MM.1S (cell line): ENCODE measurements around the gene TTF2.

ENCODE experiments used
- DNase-seq: peaks from one replicate; pipeline ENCODE4 v3.0.0-alpha.2; 2015
- H2AFZ ChIP-seq: fragments of 300-600 bp; sonication (generic); 2 replicates; pipeline ENCODE4 v1.6.0; 2016; ENCODE audit warnings: antibody characterized with exemption, low read length
- H3F3A ChIP-seq: fragments of 300-600 bp; sonication (generic); 2 replicates; pipeline ENCODE4 v1.6.1; 2016; ENCODE audit warnings: mild to moderate bottlenecking, antibody characterized with exemption, low read length, moderate library complexity, mixed read lengths; ENCODE audit not compliant: insufficient read depth
- H3K27ac ChIP-seq: fragments of 300-600 bp; sonication (generic); 2 replicates; pipeline ENCODE4 v1.5.1; 2016; ENCODE audit warnings: mild to moderate bottlenecking, low read length
- H3K27me3 ChIP-seq: fragments of 300-600 bp; sonication (generic); replicated peaks from 2 replicates; pipeline ENCODE4 v1.6.0; 2016; ENCODE audit warnings: low read length; ENCODE audit not compliant: insufficient read depth
- H3K36me3 ChIP-seq: fragments of 300-600 bp; sonication (generic); replicated peaks from 2 replicates; pipeline ENCODE4 v1.6.1; 2016; ENCODE audit warnings: mild to moderate bottlenecking, low read length, mixed read lengths; ENCODE audit not compliant: insufficient read depth
- H3K4me1 ChIP-seq: fragments of 300-600 bp; sonication (generic); 2 replicates; pipeline ENCODE4 v1.6.1; 2016; ENCODE audit warnings: low read length, mixed read lengths
- H3K4me2 ChIP-seq: fragments of 300-600 bp; sonication (generic); 2 replicates; pipeline ENCODE4 v1.6.0; 2016; ENCODE audit warnings: low read depth, low read length
- H3K4me3 ChIP-seq: fragments of 300-600 bp; sonication (generic); 2 replicates; pipeline ENCODE4 v1.5.1; 2016; ENCODE audit warnings: low read length, mixed read lengths
- H3K79me2 ChIP-seq: fragments of 300-600 bp; sonication (generic); 2 replicates; pipeline ENCODE4 v1.6.1; 2016; ENCODE audit warnings: mixed run types, low read length, mixed read lengths
- H3K9ac ChIP-seq: fragments of 300-600 bp; sonication (generic); 2 replicates; pipeline ENCODE4 v1.6.1; 2016; ENCODE audit warnings: low read length, mixed read lengths
- H3K9me2 ChIP-seq: fragments of 300-600 bp; sonication (generic); replicated peaks from 2 replicates; pipeline ENCODE4 v1.6.1; 2016; ENCODE audit warnings: mild to moderate bottlenecking, low read length, mixed read lengths; ENCODE audit not compliant: insufficient read depth
- H3K9me3 ChIP-seq: fragments of 300-600 bp; sonication (generic); replicated peaks from 2 replicates; pipeline ENCODE4 v1.6.1; 2016; ENCODE audit warnings: mild to moderate bottlenecking, low read length, mixed read lengths; ENCODE audit not compliant: insufficient read depth
- H4K20me1 ChIP-seq: fragments of 300-600 bp; sonication (generic); 2 replicates; pipeline ENCODE4 v1.6.1; 2016; ENCODE audit warnings: mild to moderate bottlenecking, low read length, moderate library complexity, mixed read lengths; ENCODE audit not compliant: insufficient read depth
- EZH2 ChIP-seq: fragments of 300-600 bp; sonication (generic); optimal IDR thresholded peaks from 2 replicates; pipeline ENCODE3; 2017; ENCODE audit warnings: low read depth, mild to moderate bottlenecking, antibody characterized with exemption, low read length, mixed read lengths
- EZH2phosphoT487 ChIP-seq: fragments of 300-600 bp; sonication (generic); IDR thresholded peaks from 2 replicates; pipeline ENCODE4 v1.6.1; 2018; ENCODE audit warnings: antibody characterized with exemption, low read length
- TF ChIP-seq, protein P1 (sequence below): fragments of 300-600 bp; sonication (generic); IDR thresholded peaks from 2 replicates; pipeline ENCODE4 v1.5.1; 2016; ENCODE audit warnings: antibody characterized with exemption, low read length, mixed read lengths

TTF2 gene

DNA sequence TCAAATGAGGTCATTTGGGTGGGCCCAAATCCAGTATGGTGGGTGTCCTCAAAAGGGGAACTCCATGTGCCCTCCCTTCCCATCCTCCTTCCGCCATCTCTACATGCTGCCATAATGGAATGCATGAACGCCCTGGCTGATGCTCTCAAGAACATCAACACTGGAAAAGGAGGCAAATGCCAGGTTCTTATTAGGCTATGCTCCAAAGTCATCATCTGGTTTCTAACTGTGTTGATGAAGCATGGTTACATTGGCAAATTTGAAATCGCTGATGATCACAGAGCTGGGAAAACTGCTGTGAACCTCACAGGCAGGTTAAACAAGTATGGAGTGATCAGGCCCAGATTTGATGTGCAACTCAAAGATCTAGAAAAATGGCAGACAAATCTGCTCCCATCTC lies 78.0 kb downstream of the TTF2 start:
- Histone ChIP-seq H3K36me3 (no peaks in the 10 kb centered on the region), H3K4me2 (no peak overlapping the region), H4K20me1 (no peaks in the 10 kb centered on the region), H3F3A (no peaks in the 10 kb centered on the region), H3K79me2 (no peaks in the 10 kb centered on the region), H3K9ac (no peak overlapping the region), H3K4me3 (no peak overlapping the region), H3K9me3 (no peaks in the 10 kb centered on the region), H3K4me1 (no peaks in the 10 kb centered on the region), H3K27me3 (no peaks in the 10 kb centered on the region), H3K9me2 (no peaks in the 10 kb centered on the region), H2AFZ (no peak overlapping the region), H3K27ac (no peak overlapping the region)
- TF ChIP-seq EZH2phosphoT487 (no peak), EZH2 (no peak)
- TF ChIP-seq, protein P1, sequence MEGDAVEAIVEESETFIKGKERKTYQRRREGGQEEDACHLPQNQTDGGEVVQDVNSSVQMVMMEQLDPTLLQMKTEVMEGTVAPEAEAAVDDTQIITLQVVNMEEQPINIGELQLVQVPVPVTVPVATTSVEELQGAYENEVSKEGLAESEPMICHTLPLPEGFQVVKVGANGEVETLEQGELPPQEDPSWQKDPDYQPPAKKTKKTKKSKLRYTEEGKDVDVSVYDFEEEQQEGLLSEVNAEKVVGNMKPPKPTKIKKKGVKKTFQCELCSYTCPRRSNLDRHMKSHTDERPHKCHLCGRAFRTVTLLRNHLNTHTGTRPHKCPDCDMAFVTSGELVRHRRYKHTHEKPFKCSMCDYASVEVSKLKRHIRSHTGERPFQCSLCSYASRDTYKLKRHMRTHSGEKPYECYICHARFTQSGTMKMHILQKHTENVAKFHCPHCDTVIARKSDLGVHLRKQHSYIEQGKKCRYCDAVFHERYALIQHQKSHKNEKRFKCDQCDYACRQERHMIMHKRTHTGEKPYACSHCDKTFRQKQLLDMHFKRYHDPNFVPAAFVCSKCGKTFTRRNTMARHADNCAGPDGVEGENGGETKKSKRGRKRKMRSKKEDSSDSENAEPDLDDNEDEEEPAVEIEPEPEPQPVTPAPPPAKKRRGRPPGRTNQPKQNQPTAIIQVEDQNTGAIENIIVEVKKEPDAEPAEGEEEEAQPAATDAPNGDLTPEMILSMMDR = no peak
- DNase-seq = no peak

DNA sequence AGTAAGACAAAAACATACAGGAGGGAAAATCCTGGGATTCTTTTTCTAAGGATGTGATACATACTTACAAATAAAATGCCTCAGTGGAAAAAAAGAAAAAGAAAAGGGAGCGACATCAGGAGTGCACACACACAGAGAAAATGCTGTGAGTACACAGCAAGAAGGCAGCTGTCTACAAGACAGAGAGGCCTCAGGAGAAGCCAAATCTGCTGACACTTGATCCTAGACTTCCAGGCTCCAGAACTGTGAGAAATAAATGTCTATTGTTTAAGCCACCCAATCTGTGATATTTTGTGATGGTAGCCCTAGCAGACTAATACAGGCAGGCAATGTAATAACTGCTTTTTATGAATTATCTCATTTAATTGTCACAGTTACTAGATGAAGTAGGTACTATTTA lies 78.4 kb downstream of the TTF2 start:
- no peaks in the 10 kb centered on the region for H3K36me3 ChIP-seq
- H3K9me3 ChIP-seq = no peaks in the 10 kb centered on the region
- H3F3A ChIP-seq = no peaks in the 10 kb centered on the region
- no peaks in the 10 kb centered on the region for H3K79me2 ChIP-seq
- TF ChIP-seq EZH2phosphoT487 (no peak), EZH2 (no peak)
- TF ChIP-seq, protein P1 = no peak
- H3K9me2 ChIP-seq = no peaks in the 10 kb centered on the region
- DNase-seq = no peak
- no peaks in the 10 kb centered on the region for H3K27me3 ChIP-seq
- no peaks in the 10 kb centered on the region for H3K4me1 ChIP-seq
- no peak overlapping the region for H2AFZ ChIP-seq
- no peak overlapping the region for H3K9ac ChIP-seq
- no peaks in the 10 kb centered on the region for H4K20me1 ChIP-seq
- no peak overlapping the region for H3K4me3 ChIP-seq
- no peak overlapping the region for H3K4me2 ChIP-seq
- H3K27ac ChIP-seq = no peak overlapping the region

DNA sequence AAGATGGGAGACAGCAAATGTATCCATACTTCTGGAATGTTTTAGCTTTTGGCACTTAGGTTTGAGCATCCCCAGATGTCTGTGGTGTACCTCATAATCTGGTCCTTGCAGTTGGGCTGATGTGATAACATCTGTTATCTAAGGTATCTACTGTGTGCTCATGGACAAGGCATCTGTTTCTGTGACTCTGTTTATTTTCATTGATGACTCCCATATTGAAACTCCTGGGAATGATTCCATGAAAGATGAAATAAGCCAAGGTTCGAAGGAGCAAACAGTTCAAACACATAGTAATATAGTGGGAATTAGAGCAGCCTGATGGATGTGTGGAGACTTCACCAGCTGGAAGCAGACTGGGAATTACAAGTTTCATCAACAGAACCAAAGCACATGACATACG lies 82.1 kb downstream of the TTF2 start:
- Histone ChIP-seq H3K36me3 (no peaks in the 10 kb centered on the region), H3K9me2 (no peaks in the 10 kb centered on the region), H3K4me2 (no peak overlapping the region), H4K20me1 (no peaks in the 10 kb centered on the region), H3F3A (no peaks in the 10 kb centered on the region), H3K79me2 (no peaks in the 10 kb centered on the region), H3K27me3 (no peaks in the 10 kb centered on the region), H2AFZ (no peak overlapping the region), H3K27ac (no peak overlapping the region), H3K4me1 (no peaks in the 10 kb centered on the region), H3K9ac (no peak overlapping the region), H3K4me3 (no peak overlapping the region), H3K9me3 (no peaks in the 10 kb centered on the region)
- TF ChIP-seq EZH2phosphoT487 (no peak), EZH2 (no peak)
- TF ChIP-seq, protein P1 = no peak
- no peak for DNase-seq
